ENCODE data around the gene BEST3.

GRCh38 chr12:69620077-69620476 lies 79.0 kb downstream of the BEST3 start:
- TF ChIP-seq CTCF (IDR thresholded peaks at IDR 0.05; ENCODE audit: poor library complexity) (no peak), EZH2 (IDR thresholded peaks at IDR 0.05; ENCODE audit: borderline replicate concordance) (no peak), EZH2phosphoT487 (IDR thresholded peaks at IDR 0.05; ENCODE audit: low read depth, severe bottlenecking, unreplicated experiment) (no peak)

All from hepatocyte (in vitro differentiated cells).